Ovary (tissue), 9 donors: ENCODE results near the gene FHOD1. TPM values are rescaled to one million over a fixed set of nuclear protein-coding genes. Genes with fewer than 3 reads are reported as not detected.

Experiments
- DNase-seq, 5 donors: peaks; one replicate each; pipeline ENCODE4 v3.0.0-alpha.2; 2019 to 2020
- H3K27ac ChIP-seq, 2 donors: fragments of 200-600 bp; one replicate each; pipeline versions ENCODE4 v1.5.1 to v1.8.0; 2019 to 2022
- H3K27me3 ChIP-seq: fragments of 200-600 bp; one replicate; pipeline ENCODE4 v1.8.0; 2022
- H3K36me3 ChIP-seq: fragments of 200-600 bp; sonication (generic); one replicate; pipeline ENCODE4 v1.5.1; 2019
- H3K4me1 ChIP-seq: one replicate; pipeline ENCODE4 v1.8.1; 2013; ENCODE audit warnings: mild to moderate bottlenecking, moderate library complexity; ENCODE audit not compliant: insufficient read depth
- H3K4me3 ChIP-seq: fragments of 200-600 bp; sonication (generic); one replicate; pipeline ENCODE4 v1.5.1; 2017
- H3K9me3 ChIP-seq, 2 donors: fragments of 200-600 bp in 1 of 2; sonication (generic) in 1 of 2; one replicate each; pipeline versions ENCODE4 v1.5.1 to v1.8.1; 2013 to 2019; ENCODE audit warnings: mild to moderate bottlenecking in 1 of 2, moderate library complexity in 1 of 2
- EP300 ChIP-seq: sonication (generic); formaldehyde crosslinking; IDR thresholded peaks from one replicate; pipeline ENCODE4 v1.6.1; 2017; ENCODE audit warnings: antibody characterized with exemption
- POLR2A ChIP-seq: fragments of 450-650 bp; IDR thresholded peaks from one replicate; pipeline ENCODE4 v1.6.1; 2017; ENCODE audit warnings: antibody characterized with exemption, mild to moderate bottlenecking, moderate library complexity
- WGBS, 3 donors: extraction: QIAGEN DNeasy Blood & Tissue Kit in 1 of 3; methylation state at CpG; one replicate each; pipeline versions ENCODE4 v1.1.5 to v1.1.7; 2013 to 2017; 5-methylcytosine and 5-hydroxymethylcytosine counted together
- intact Hi-C, 4 donors: fragments of 100-400 bp; cut with DNase I; formaldehyde crosslinking; loops; one replicate each; pipeline versions ENCODE4 v1.11.0 to v1.15.1; 2022 to 2023
- polyA plus RNA-seq, 2 donors: library from polyadenylated mRNA; stranded (reverse); fragments of 200-250 nt in 1 of 2; fragments of 350-450 nt in 1 of 2; fragmentation: Illumina TruSeq in 1 of 2; extraction: RNeasy Lipid Tissue Mini Kit (QIAGEN cat#74804) in 1 of 2; gene quantifications; one replicate each; pipeline ENCODE4 v1.2.3, GENCODE V29; 2013 to 2014
- total RNA-seq, 7 donors: library from RNA; depleted of rRNA in 2 of 7; stranded (reverse); fragments of >200 nt in 2 of 7; fragmentation: NEBNext Ultra II Directional in 3 of 7; extraction: Animal tissue kit (Norgen Biotek cat#: 25700) in 3 of 7; gene quantifications; one replicate each; pipeline versions ENCODE4 v1.1.0 to v1.2.4, GENCODE V29; 2016 to 2023
- TF ChIP-seq, protein P1 (sequence below), 3 donors: fragments of 450-650 bp in 2 of 3; fragments of 200-600 bp in 1 of 3; IDR thresholded peaks; one replicate each; pipeline versions ENCODE4 v1.5.1 to v1.8.0; 2016 to 2022; ENCODE audit warnings: antibody characterized with exemption in 3 of 3, mild to moderate bottlenecking in 1 of 3
- donor health status: DM: no; HTN: no; CAD: no; lungs with moderate emphysema.
- donor health status: DM: no; HTN: no; CAD: no.
- donor health status: Bipolar disorder and iron deficiency.
- donor health status: DM: yes; HTN: yes; CAD: no.
- donor health status: DM: no; HTN: no; CAD: no.
- donor health status: DM: yes; HTN: yes; CAD: no.

Gene FHOD1
- total and polyA plus RNA-seq, 9 donors: 16.0 to 84.2 (median 36.9) TPM

DNA sequence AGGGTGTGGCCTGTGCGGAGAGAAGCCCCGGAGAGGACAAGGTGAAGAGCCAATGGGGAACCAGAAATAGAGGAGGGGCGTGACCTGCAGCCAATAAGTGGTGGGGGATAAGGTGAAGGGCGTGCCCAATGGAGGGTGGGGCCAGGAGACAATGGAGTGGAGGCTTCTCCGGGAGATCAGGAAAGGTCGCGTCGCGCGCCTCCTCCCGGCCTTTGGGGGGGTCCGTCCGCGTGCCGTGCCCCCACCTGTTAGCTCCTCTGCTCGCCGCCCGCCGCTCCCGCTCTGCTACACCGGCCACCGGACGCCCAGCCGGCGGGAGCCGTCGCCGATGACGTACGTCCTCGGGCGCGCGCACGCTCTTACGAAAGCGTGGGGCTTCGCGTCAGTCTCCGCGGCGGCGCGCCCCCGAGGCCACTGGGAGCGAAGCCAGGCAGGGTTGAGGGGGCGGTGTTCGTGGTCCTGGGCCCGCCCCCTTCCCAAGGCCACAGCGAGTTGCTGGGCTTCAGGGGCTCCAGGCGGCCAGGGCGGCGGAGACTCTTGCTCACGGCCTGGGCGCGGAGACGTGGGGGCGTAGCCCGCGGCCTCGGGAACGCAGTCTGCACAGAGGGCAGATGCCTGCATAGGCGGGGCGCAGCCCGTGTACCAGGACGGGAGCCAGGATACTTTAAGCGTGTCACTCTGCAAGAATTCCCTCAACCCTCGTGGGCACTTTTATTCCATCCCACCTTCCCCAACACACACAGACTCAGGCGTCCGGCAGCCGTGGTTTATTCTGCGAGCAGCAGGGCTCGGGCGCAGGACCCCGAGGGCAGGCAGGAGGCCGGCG lies 63.4 kb downstream of the FHOD1 start, which contains the start of gene MATCAP1:
Gene MATCAP1, minus strand, starts transcription at position 337 of the 826 bp plus-strand sequence. CDS start 3,353 bp downstream, outside the sequence.
- H3K4me3 ChIP-seq: peak within 1 kb of the TSS; percentile 83
- H3K4me1 ChIP-seq: peaks cover 3% of the 10 kb centered on the region
- no peaks in the 10 kb centered on the region for H3K27me3 ChIP-seq
- 0 to 1% (median 1%) methylated on average over 71 to 77 of the region's 77 CpGs for WGBS, 3 donors
- H3K36me3 ChIP-seq: no peaks in the 10 kb centered on the region
- no peaks in the 10 kb centered on the region for H3K9me3 ChIP-seq
- intact Hi-C loops: loop anchor here in 1 of 4 donors (10.0 kb wide), 1 partner anchor 209 kb away; no protein-coding TSS in a partner anchor
- TF ChIP-seq POLR2A: peak; percentile 88
- TF ChIP-seq EP300: peak; percentile 92
- TF ChIP-seq, protein P1, sequence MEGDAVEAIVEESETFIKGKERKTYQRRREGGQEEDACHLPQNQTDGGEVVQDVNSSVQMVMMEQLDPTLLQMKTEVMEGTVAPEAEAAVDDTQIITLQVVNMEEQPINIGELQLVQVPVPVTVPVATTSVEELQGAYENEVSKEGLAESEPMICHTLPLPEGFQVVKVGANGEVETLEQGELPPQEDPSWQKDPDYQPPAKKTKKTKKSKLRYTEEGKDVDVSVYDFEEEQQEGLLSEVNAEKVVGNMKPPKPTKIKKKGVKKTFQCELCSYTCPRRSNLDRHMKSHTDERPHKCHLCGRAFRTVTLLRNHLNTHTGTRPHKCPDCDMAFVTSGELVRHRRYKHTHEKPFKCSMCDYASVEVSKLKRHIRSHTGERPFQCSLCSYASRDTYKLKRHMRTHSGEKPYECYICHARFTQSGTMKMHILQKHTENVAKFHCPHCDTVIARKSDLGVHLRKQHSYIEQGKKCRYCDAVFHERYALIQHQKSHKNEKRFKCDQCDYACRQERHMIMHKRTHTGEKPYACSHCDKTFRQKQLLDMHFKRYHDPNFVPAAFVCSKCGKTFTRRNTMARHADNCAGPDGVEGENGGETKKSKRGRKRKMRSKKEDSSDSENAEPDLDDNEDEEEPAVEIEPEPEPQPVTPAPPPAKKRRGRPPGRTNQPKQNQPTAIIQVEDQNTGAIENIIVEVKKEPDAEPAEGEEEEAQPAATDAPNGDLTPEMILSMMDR (IDR thresholded peaks at IDR 0.05): no peak
- DNase-seq: peak; percentile 96 to 99 (median 98)
- peak within 1 kb of the TSS; percentile 97 to 99 for H3K27ac ChIP-seq

GRCh38 chr16:67183284-67183626 lies 64.0 kb downstream of the FHOD1 start:
- 5 to 7% (median 6%) methylated on average over 11 of the region's 11 CpGs for WGBS, 3 donors
- H3K4me1 ChIP-seq: peaks cover 3% of the 10 kb centered on the region
- H3K9me3 ChIP-seq: no peaks in the 10 kb centered on the region
- TF ChIP-seq EP300 (no peak), POLR2A (no peak)
- TF ChIP-seq, protein P1 (IDR thresholded peaks at IDR 0.05): no peak
- H3K4me3 ChIP-seq: peak overlapping the region; percentile 83
- H3K36me3 ChIP-seq: no peaks in the 10 kb centered on the region
- peak overlapping the region; percentile 97 to 99 for H3K27ac ChIP-seq
- intact Hi-C loops: loop anchor here in 1 of 4 donors (10.0 kb wide), 1 partner anchor 208 kb away; no protein-coding TSS in a partner anchor
- no peaks in the 10 kb centered on the region for H3K27me3 ChIP-seq
- no peak for DNase-seq

DNA sequence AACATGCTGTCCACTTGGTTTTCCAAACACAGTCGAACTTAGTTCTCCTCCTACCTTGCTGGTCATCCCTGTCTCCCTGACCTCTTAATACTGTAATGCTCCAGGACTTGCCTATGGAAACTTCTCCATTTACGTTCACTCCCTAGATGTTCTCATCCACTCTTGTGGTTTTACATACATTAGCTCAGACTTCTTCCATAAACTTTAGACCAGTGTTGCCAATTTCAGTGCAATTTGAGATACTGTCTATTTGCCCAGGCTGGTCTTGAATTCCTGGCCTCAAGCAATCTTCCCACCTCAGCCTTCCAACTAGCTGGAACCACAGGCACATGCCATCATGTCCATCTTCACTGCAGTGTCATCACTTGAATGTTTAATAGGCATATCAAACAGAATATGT lies 65.0 kb downstream of the FHOD1 start:
- TF ChIP-seq POLR2A (no peak), EP300 (no peak)
- TF ChIP-seq, protein P1 (IDR thresholded peaks at IDR 0.05): no peak
- no peak for DNase-seq
- no peaks in the 10 kb centered on the region for H3K36me3 ChIP-seq
- intact Hi-C loops: loop anchor here in 1 of 4 donors (10.0 kb wide), 1 partner anchor 207 kb away; no protein-coding TSS in a partner anchor
- H3K27ac ChIP-seq: peak overlapping the region in 1 of 2 donors; percentile 99
- no peaks in the 10 kb centered on the region for H3K9me3 ChIP-seq
- H3K4me3 ChIP-seq: no peak overlapping the region
- H3K4me1 ChIP-seq: peaks cover 5% of the 10 kb centered on the region
- WGBS, 3 donors: 70 to 77% (median 75%) methylated on average over 2 of the region's 2 CpGs
- H3K27me3 ChIP-seq: no peaks in the 10 kb centered on the region

DNA sequence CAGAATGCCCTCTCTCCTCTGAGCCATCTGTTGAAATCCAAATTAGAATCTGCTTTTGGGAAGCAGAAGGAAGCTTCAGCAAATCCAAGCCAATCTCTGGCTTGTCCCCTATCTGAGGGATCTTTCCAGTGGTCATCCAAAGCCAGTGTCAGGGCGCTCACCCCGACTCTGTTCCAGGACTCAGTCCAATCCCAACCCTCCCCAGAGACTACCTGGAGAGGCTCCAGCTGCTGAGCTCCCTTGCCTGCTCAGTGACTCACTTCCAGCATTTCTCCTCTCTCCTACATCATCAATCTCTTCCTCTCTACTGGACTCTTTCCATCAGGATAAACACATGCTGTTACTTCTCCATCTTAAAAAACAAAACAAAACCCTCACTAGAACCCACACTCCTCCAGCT lies 65.9 kb downstream of the FHOD1 start:
- H3K9me3 ChIP-seq: no peaks in the 10 kb centered on the region
- H3K36me3 ChIP-seq: no peaks in the 10 kb centered on the region
- no peak overlapping the region for H3K4me3 ChIP-seq
- peak; percentile 77 to 82 (median 79) for DNase-seq
- 5 to 13% (median 7%) methylated on average over 2 of the region's 2 CpGs for WGBS, 3 donors
- intact Hi-C loops: loop anchor here in 1 of 4 donors (10.0 kb wide), 1 partner anchor 207 kb away; no protein-coding TSS in a partner anchor
- H3K27me3 ChIP-seq: no peaks in the 10 kb centered on the region
- peaks cover 5% of the 10 kb centered on the region for H3K4me1 ChIP-seq
- TF ChIP-seq POLR2A (no peak), EP300 (no peak)
- TF ChIP-seq, protein P1 (IDR thresholded peaks at IDR 0.05): no peak
- H3K27ac ChIP-seq: peak overlapping the region; percentile 36 to 54
